GM23338 (cell line): ENCODE results near the gene RANBP1.

Source experiments
- CTCF ChIP-seq, 2 experiments: fragments of 200-600 bp in 1 of 2; sonication (generic) in 1 of 2; conservative IDR thresholded peaks; 2 replicates each; pipeline versions ENCODE4 v1.5.1 to v1.6.1; 2016 to 2017; ENCODE audit warnings: antibody characterized with exemption in 2 of 2, low read depth in 2 of 2, mild to moderate bottlenecking in 2 of 2, moderate library complexity in 1 of 2
- EZH2 ChIP-seq: fragments of 200-600 bp; sonication (generic); IDR thresholded peaks from one replicate; pipeline ENCODE4 v1.8.0; 2017; ENCODE audit warnings: antibody characterized with exemption, mild to moderate bottlenecking, low read depth; ENCODE audit not compliant: unreplicated experiment
- EZH2phosphoT487 ChIP-seq: fragments of 200-600 bp; sonication (generic); IDR thresholded peaks from one replicate; pipeline ENCODE4 v1.8.1; 2018; ENCODE audit warnings: antibody characterized with exemption; ENCODE audit not compliant: unreplicated experiment
- JUNB ChIP-seq: IDR thresholded peaks from one replicate; pipeline ENCODE4 v1.6.1; 2016; ENCODE audit warnings: antibody characterized with exemption; ENCODE audit not compliant: unreplicated experiment
- POLR2AphosphoS5 ChIP-seq: IDR thresholded peaks from 2 replicates; pipeline ENCODE4 v1.6.1; 2016; ENCODE audit warnings: antibody characterized with exemption, low read depth

GRCh38 chr22:20130731-20131596, 15.1 kb downstream of the RANBP1 start:
- TF ChIP-seq CTCF (conservative IDR thresholded peaks at IDR 0.05; ENCODE audit: low read depth in 2 of 2) (no peak), EZH2 (no peak), JUNB (no peak), POLR2AphosphoS5 (peak; percentile 39; the same call in 1 of the 2 replicates), EZH2phosphoT487 (no peak)
